Upper lobe of right lung (tissue), 1 donor: ENCODE results near the gene LOXHD1. TPM values are rescaled to one million over a fixed set of nuclear protein-coding genes. Genes with fewer than 3 reads are reported as not detected.

ENCODE experiments used
- ATAC-seq: fragments of 200-7000 bp; cut with Tn5 transposase; one replicate; pipeline ENCODE4 v1.9.1; 2020; ENCODE audit warnings: mild to moderate bottlenecking, moderate library complexity
- DNase-seq: peaks from one replicate; pipeline ENCODE4 v3.0.0-alpha.2; 2020
- H3K27ac ChIP-seq: fragments of 200-600 bp; one replicate; pipeline ENCODE4 v1.8.0; 2022
- H3K27me3 ChIP-seq: fragments of 200-600 bp; one replicate; pipeline ENCODE4 v1.8.0; 2022; ENCODE audit warnings: mild to moderate bottlenecking
- H3K36me3 ChIP-seq: fragments of 200-600 bp; one replicate; pipeline ENCODE4 v1.8.0; 2022
- H3K4me1 ChIP-seq: fragments of 200-600 bp; one replicate; pipeline ENCODE4 v1.8.0; 2022
- H3K4me3 ChIP-seq: fragments of 200-600 bp; one replicate; pipeline ENCODE4 v1.8.0; 2022; ENCODE audit warnings: mild to moderate bottlenecking
- H3K9me3 ChIP-seq: fragments of 200-600 bp; one replicate; pipeline ENCODE4 v1.8.0; 2022
- CTCF ChIP-seq: fragments of 200-600 bp; IDR thresholded peaks from one replicate; pipeline ENCODE4 v1.8.0; 2022; ENCODE audit warnings: antibody characterized with exemption
- intact Hi-C: fragments of 100-400 bp; cut with DNase I; formaldehyde crosslinking; loops from one replicate; pipeline ENCODE4 v1.11.0; 2022
- total RNA-seq: library from RNA; stranded (reverse); fragmentation: NEBNext Ultra II Directional; extraction: Animal tissue kit (Norgen Biotek cat#: 25700); gene quantifications from one replicate; pipeline ENCODE4 v1.2.1, GENCODE V29; 2021
- donor health status: DM: no; HTN: yes; CAD: no; lungs with severe emphysema.

Gene LOXHD1
- total RNA-seq, 1 donor from 2014 or later = 2.7 TPM

DNA sequence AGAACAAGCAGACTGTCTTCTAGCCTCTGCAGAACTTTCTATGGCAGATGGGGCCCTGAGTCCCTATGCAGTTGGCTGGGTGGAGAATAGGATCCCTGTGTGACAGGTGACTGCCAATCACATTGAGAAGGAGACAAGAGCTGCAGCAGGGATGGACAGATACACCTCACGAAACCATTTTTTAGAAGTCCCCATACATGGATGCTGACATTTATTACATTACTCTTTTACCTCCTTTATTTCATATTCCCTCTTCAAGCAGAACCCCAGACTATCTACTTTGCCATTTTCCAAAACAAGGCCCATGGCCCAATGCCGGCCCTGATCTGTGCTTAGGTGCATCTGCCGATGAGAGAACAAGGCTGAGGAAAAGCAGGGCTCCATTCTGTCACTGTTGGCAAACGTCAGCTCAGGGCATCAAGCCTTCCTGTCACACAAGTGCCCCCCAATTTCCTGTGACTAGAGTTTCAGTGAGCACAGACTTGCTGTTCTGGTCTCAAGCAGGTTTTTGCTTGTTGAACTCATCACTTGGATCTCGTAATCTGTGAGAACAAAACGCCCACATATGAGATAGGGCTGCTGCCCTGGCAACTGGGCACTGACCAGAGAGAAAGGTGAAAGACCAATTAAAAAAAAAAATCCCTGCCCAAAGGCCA, 35.8 kb downstream of the LOXHD1 start:
- H3K36me3 ChIP-seq = no peaks in the 10 kb centered on the region
- TF ChIP-seq CTCF = no peak
- no peak overlapping the region for H3K27ac ChIP-seq
- ATAC-seq (no peak), DNase-seq (no peak)
- no peaks in the 10 kb centered on the region for H3K9me3 ChIP-seq
- H3K27me3 ChIP-seq = no peaks in the 10 kb centered on the region
- H3K4me1 ChIP-seq = no peaks in the 10 kb centered on the region
- no peak overlapping the region for H3K4me3 ChIP-seq
- intact Hi-C loops = no loop called here

DNA sequence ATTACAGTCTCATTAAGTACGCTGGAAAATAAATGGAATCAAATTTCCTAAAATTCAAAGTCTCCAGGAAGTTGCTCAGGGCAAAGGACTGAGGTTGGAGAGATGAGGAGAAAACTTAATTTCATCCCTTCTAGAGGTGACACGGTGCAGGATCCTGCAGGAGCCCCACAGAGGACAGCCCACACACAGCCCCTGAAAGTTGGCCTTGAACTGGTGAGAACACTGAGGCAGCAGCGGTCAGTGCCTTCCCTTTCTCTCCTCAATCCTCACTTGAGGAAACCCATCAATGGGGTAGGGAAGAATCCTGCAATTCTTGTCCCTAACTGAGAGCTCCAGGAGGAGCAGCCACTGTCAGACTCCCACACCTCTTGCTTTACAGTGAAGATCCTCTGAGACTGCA, 37.5 kb downstream of the LOXHD1 start:
- Histone ChIP-seq H3K27me3 (no peaks in the 10 kb centered on the region), H3K4me3 (no peak overlapping the region), H3K27ac (no peak overlapping the region), H3K4me1 (no peaks in the 10 kb centered on the region), H3K36me3 (no peaks in the 10 kb centered on the region), H3K9me3 (no peaks in the 10 kb centered on the region)
- intact Hi-C loops = no loop called here
- ATAC-seq = no peak
- DNase-seq = no peak
- no peak for TF ChIP-seq CTCF

DNA sequence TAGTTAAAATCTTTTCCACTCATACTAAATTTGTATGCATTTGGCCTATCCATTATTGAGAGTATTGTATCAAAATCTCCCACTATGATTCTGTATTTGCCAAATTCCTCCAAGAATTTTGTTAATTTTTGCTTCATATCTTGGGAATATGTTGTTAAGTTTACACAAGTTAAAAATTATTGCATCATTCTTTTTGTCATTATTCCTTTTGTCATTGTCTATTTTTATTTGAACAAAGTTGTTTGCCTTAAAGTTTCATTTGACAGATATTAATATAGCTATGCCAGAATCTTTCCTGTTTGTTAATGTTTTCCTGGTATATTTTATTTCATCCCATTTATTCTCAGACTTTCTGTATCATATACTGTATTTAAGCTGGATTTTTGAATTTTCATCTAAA, 41.3 kb downstream of the LOXHD1 start:
- H3K27ac ChIP-seq = no peak overlapping the region
- ATAC-seq (no peak), DNase-seq (no peak)
- no peaks in the 10 kb centered on the region for H3K9me3 ChIP-seq
- no peaks in the 10 kb centered on the region for H3K4me1 ChIP-seq
- intact Hi-C loops = no loop called here
- no peaks in the 10 kb centered on the region for H3K27me3 ChIP-seq
- no peaks in the 10 kb centered on the region for H3K36me3 ChIP-seq
- no peak overlapping the region for H3K4me3 ChIP-seq
- no peak for TF ChIP-seq CTCF

DNA sequence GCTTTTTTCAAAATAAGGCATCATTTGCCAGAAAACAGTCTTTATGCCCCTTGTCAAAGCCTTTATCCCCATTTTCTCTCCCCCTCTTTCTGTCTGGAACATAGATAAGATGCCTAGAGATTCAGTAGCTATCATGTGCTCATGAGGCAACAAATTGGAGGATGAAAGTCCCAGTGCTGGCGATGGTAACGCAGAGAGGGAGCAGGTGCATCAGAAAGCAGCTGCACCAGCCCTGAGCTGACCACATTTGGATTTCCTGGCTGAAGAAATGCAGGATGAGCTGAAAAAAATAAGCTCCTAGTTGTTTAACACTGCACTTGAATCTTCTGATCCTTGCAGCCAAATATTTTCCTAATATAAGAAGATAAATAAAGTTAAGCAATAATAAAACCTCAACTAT, 48.0 kb downstream of the LOXHD1 start:
- H3K4me1 ChIP-seq = no peaks in the 10 kb centered on the region
- no peaks in the 10 kb centered on the region for H3K27me3 ChIP-seq
- no peak for TF ChIP-seq CTCF
- intact Hi-C loops = no loop called here
- ATAC-seq (no peak), DNase-seq (no peak)
- H3K9me3 ChIP-seq = no peaks in the 10 kb centered on the region
- no peak overlapping the region for H3K27ac ChIP-seq
- H3K4me3 ChIP-seq = no peak overlapping the region
- no peaks in the 10 kb centered on the region for H3K36me3 ChIP-seq

DNA sequence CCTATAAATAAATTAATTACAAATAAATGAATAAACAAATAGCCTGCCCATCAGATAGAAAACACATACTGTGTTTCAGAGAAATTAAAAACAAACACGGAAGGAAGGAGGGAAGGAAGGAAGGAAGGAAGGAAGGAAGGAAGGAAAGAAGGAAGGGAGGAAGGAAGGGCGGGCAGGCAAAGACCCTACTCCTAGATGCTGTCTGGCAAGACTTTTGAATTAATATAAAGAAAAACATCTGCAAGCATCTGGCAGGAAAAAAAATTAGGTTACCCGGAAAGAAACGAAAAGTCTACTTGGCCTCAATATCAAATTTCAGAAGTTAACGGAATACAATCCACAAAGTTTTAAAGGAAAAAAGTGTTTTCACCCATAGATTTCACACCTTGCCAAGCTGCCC, 49.1 kb downstream of the LOXHD1 start:
- intact Hi-C loops = no loop called here
- H3K27ac ChIP-seq = no peak overlapping the region
- H3K27me3 ChIP-seq = no peaks in the 10 kb centered on the region
- no peaks in the 10 kb centered on the region for H3K4me1 ChIP-seq
- no peak for TF ChIP-seq CTCF
- no peak overlapping the region for H3K4me3 ChIP-seq
- DNase-seq (no peak), ATAC-seq (no peak)
- no peaks in the 10 kb centered on the region for H3K9me3 ChIP-seq
- no peaks in the 10 kb centered on the region for H3K36me3 ChIP-seq
